Hepatocyte (in vitro differentiated cells): ENCODE measurements around the gene PARP12. TPM values are rescaled to one million over a fixed set of nuclear protein-coding genes. Genes with fewer than 3 reads are reported as not detected.

Experiments used
- DNase-seq: peaks from one replicate; pipeline ENCODE4 v3.0.0-alpha.2; 2016; ENCODE audit warnings: low spot score
- H2AFZ ChIP-seq: fragments of 200-600 bp; sonication (generic); 2 replicates; pipeline ENCODE4 v1.6.0; 2016; ENCODE audit warnings: antibody characterized with exemption, mild to moderate bottlenecking
- H3K27ac ChIP-seq: fragments of 200-600 bp; sonication (generic); 2 replicates; pipeline ENCODE4 v1.5.1; 2016; ENCODE audit warnings: mild to moderate bottlenecking
- H3K27me3 ChIP-seq: fragments of 200-600 bp; sonication (generic); 2 replicates; pipeline ENCODE4 v1.6.1; 2016
- H3K36me3 ChIP-seq: fragments of 200-600 bp; sonication (generic); replicated peaks from 2 replicates; pipeline ENCODE4 v1.5.1; 2016; ENCODE audit warnings: low read depth; ENCODE audit not compliant: insufficient read depth
- H3K4me1 ChIP-seq: fragments of 200-600 bp; sonication (generic); 2 replicates; pipeline ENCODE4 v1.5.1; 2016; ENCODE audit warnings: mild to moderate bottlenecking, moderate library complexity; ENCODE audit not compliant: insufficient read depth
- H3K4me2 ChIP-seq: fragments of 200-600 bp; sonication (generic); 2 replicates; pipeline ENCODE4 v1.6.0; 2016
- H3K4me3 ChIP-seq: fragments of 200-600 bp; sonication (generic); 2 replicates; pipeline ENCODE4 v1.5.1; 2016; ENCODE audit warnings: mild to moderate bottlenecking
- H3K79me2 ChIP-seq: fragments of 200-600 bp; sonication (generic); 2 replicates; pipeline ENCODE4 v1.6.0; 2017; ENCODE audit warnings: mild to moderate bottlenecking
- H3K9me2 ChIP-seq: fragments of 200-600 bp; sonication (generic); replicated peaks from 2 replicates; pipeline ENCODE4 v1.6.0; 2017; ENCODE audit warnings: mild to moderate bottlenecking; ENCODE audit not compliant: insufficient read depth
- H3K9me3 ChIP-seq: fragments of 200-600 bp; sonication (generic); 2 replicates; pipeline ENCODE4 v1.5.1; 2016; ENCODE audit warnings: low read depth, mild to moderate bottlenecking
- H4K20me1 ChIP-seq: fragments of 200-600 bp; sonication (generic); 2 replicates; pipeline ENCODE4 v1.6.0; 2016; ENCODE audit warnings: mild to moderate bottlenecking; ENCODE audit not compliant: insufficient read depth, poor library complexity, severe bottlenecking
- CTCF ChIP-seq: fragments of 200-600 bp; sonication (generic); IDR thresholded peaks from 2 replicates; pipeline ENCODE4 v1.5.1; 2016; ENCODE audit warnings: antibody characterized with exemption, mild to moderate bottlenecking; ENCODE audit not compliant: poor library complexity
- EZH2 ChIP-seq: fragments of 200-600 bp; sonication (generic); IDR thresholded peaks from 2 replicates; pipeline ENCODE4 v1.6.1; 2016; ENCODE audit warnings: antibody characterized with exemption, mild to moderate bottlenecking, borderline replicate concordance
- EZH2phosphoT487 ChIP-seq: fragments of 200-600 bp; sonication (generic); IDR thresholded peaks from one replicate; pipeline ENCODE4 v1.6.1; 2018; ENCODE audit warnings: antibody characterized with exemption, mild to moderate bottlenecking, low read depth, moderate library complexity; ENCODE audit not compliant: unreplicated experiment, severe bottlenecking
- WGBS: methylation state at CpG from one replicate; pipeline ENCODE4 v1.1.6; 2016; ENCODE audit warnings: low lambda C conversion rate; ENCODE audit errors: missing lambda C conversion rate; 5-methylcytosine and 5-hydroxymethylcytosine counted together
- polyA plus RNA-seq: library from polyadenylated mRNA; unstranded; fragments of >200 nt; fragmentation: Nextera tagmentation; extraction: Ambion mirVana; gene quantifications from 2 replicates; pipeline ENCODE4 v1.2.1, GENCODE V29; 2016
- total RNA-seq: library from RNA; depleted of rRNA; stranded (reverse); fragments of >200 nt; gene quantifications from 2 replicates; pipeline ENCODE4 v1.2.3, GENCODE V29; 2014

PARP12 gene
- total and polyA plus RNA-seq, 2 experiments from 2014 or later = 11.2 to 14.0 TPM

GRCh38 chr7:140003913-140004382 lies 58.8 kb downstream of the PARP12 start:
- Histone ChIP-seq H3K4me2 (no peak overlapping the region), H3K27me3 (no peaks in the 10 kb centered on the region), H3K9me2 (no peaks in the 10 kb centered on the region), H3K9me3 (no peaks in the 10 kb centered on the region), H3K4me3 (no peak overlapping the region), H3K79me2 (no peaks in the 10 kb centered on the region), H3K4me1 (no peaks in the 10 kb centered on the region), H3K27ac (no peak overlapping the region), H2AFZ (no peak overlapping the region), H3K36me3 (no peaks in the 10 kb centered on the region), H4K20me1 (no peaks in the 10 kb centered on the region)
- TF ChIP-seq EZH2phosphoT487 = no peak
- TF ChIP-seq CTCF = peak; percentile 70
- WGBS = 55% methylated on average over 9 of the region's 9 CpGs
- peak; percentile 69 for DNase-seq

GRCh38 chr7:140000666-140001268 lies 62.0 kb downstream of the PARP12 start:
- Histone ChIP-seq H3K4me2 (no peak overlapping the region), H3K4me3 (no peak overlapping the region), H4K20me1 (no peaks in the 10 kb centered on the region), H3K79me2 (no peaks in the 10 kb centered on the region), H2AFZ (no peak overlapping the region), H3K9me2 (no peaks in the 10 kb centered on the region), H3K27me3 (no peaks in the 10 kb centered on the region), H3K9me3 (no peaks in the 10 kb centered on the region), H3K36me3 (no peaks in the 10 kb centered on the region), H3K27ac (no peak overlapping the region), H3K4me1 (no peaks in the 10 kb centered on the region)
- DNase-seq = no peak
- TF ChIP-seq CTCF (no peak), EZH2phosphoT487 (no peak), EZH2 (no peak)
- WGBS = 92% methylated on average over 6 of the region's 6 CpGs

GRCh38 chr7:139999516-139999915 lies 63.2 kb downstream of the PARP12 start:
- Histone ChIP-seq H3K4me1 (peaks cover 3% of the 10 kb centered on the region), H3K36me3 (no peaks in the 10 kb centered on the region), H3K4me2 (no peak overlapping the region), H3K27me3 (no peaks in the 10 kb centered on the region), H3K27ac (no peak overlapping the region), H3K9me2 (no peaks in the 10 kb centered on the region), H3K79me2 (no peaks in the 10 kb centered on the region), H2AFZ (no peak overlapping the region), H4K20me1 (no peaks in the 10 kb centered on the region), H3K4me3 (no peak overlapping the region), H3K9me3 (no peaks in the 10 kb centered on the region)
- TF ChIP-seq CTCF = no peak
- TF ChIP-seq EZH2phosphoT487 = no peak
- no peak for TF ChIP-seq EZH2
- no peak for DNase-seq
- WGBS = 95% methylated on average over 6 of the region's 6 CpGs
